Heart left ventricle (tissue), 13 donors: ENCODE data around the gene PCBP3.

Experiments used
- POLR2A ChIP-seq, 2 donors: fragments of 450-650 bp; IDR thresholded peaks; one replicate each; pipeline ENCODE4 v1.6.1; 2017; ENCODE audit warnings: antibody characterized with exemption in 2 of 2, mild to moderate bottlenecking in 2 of 2, moderate library complexity in 2 of 2
- TF ChIP-seq, protein P1 (sequence below), 12 donors: fragments of 200-600 bp; sonication (generic) in 4 of 12; IDR thresholded peaks; one replicate each; pipeline versions ENCODE4 v1.5.0 to v1.8.0; 2018 to 2022; ENCODE audit warnings: antibody characterized with exemption in 12 of 12, mild to moderate bottlenecking in 5 of 12
- donor health status: ischemic (EF 13 %, LVEDD 7.1; RV severe dilation, severe dysfunction).
- donor health status: DM: no; HTN: yes; CAD: no.
- donor health status: DM: no; HTN: no; CAD: no.
- donor health status: ischemic (EF 25% LVEDD 6.9; RV normal size, moderate dysfunction).
- donor health status: ischemic (EF 25% LVEDD 5.7; RV mildly dilated, moderate dysfunction).
- donor health status: ischemic (EF 35%, LVEDD 5.7; RV mildly dilated, moderate dysfunction).
- donor health status: nonischemic (EF 11% LVEDD 7.7; RV severe dilation, severe dysfunction).
- donor health status: DM: yes; HTN: yes; CAD: no.
- donor health status: PGD.
- donor health status: ischemic (EF 29% LVEDD 5.4; RV normal size, mild dysfunction).
- donor health status: nonischemic (EF 23%, LVEDD 6.1; RV moderate dilation, normal function).

DNA sequence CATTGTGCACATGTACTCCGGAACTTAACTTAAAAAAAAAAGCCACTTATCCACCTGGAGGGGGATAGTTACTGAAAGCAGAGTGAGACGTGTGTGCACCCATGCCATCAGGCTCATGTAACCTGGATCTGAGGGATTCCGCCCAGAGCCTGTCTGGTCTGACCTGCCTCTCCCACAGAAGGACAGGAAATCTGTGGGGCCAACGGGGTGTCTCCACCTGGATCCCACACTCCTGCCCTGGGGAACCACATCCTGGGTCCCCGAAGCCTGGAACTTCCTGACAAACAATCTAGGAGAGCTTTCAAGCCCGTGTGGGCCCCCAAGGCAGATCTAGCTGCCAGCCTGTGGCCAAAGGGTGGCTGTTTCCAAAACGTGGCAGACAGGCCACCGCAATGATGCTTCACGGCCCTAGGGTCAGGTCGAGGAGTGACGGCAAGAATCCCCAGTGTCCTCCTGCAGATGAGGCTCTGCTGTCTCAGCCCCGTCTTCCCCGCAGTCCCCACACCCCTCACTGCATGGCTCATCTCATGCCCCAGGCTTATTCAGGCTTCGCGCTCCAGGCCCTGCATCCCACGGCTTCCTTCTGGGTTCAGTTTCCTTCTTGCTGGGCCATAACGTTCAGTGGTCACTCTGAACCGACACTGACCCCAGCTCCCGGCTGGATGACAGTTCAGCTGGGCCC is 21.0 kb upstream of the PCBP3 start:
- TF ChIP-seq, protein P1, sequence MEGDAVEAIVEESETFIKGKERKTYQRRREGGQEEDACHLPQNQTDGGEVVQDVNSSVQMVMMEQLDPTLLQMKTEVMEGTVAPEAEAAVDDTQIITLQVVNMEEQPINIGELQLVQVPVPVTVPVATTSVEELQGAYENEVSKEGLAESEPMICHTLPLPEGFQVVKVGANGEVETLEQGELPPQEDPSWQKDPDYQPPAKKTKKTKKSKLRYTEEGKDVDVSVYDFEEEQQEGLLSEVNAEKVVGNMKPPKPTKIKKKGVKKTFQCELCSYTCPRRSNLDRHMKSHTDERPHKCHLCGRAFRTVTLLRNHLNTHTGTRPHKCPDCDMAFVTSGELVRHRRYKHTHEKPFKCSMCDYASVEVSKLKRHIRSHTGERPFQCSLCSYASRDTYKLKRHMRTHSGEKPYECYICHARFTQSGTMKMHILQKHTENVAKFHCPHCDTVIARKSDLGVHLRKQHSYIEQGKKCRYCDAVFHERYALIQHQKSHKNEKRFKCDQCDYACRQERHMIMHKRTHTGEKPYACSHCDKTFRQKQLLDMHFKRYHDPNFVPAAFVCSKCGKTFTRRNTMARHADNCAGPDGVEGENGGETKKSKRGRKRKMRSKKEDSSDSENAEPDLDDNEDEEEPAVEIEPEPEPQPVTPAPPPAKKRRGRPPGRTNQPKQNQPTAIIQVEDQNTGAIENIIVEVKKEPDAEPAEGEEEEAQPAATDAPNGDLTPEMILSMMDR (IDR thresholded peaks at IDR 0.05) = no peak
- TF ChIP-seq POLR2A (IDR thresholded peaks at IDR 0.05) = no peak
